Esophagus muscularis mucosa (tissue), 4 donors: ENCODE results near the gene PLEKHG3. TPM values are rescaled to one million over a fixed set of nuclear protein-coding genes. Genes with fewer than 3 reads are reported as not detected.

Source experiments
- DNase-seq: peaks from one replicate; pipeline ENCODE4 v3.0.0-alpha.2; 2017; ENCODE audit errors: extremely low spot score
- H3K27ac ChIP-seq, 4 donors: fragments of 200-600 bp; sonication (generic); replicated peaks in 1 of 4; 1 replicate in 3 of 4; 2 replicates in 1 of 4; pipeline ENCODE4 v1.5.1; 2016 to 2019; ENCODE audit warnings: mild to moderate bottlenecking in 1 of 4
- H3K27me3 ChIP-seq, 4 donors: fragments of 200-600 bp; sonication (generic); one replicate each; pipeline versions ENCODE4 v1.5.1 to v1.6.0; 2016 to 2019
- H3K36me3 ChIP-seq, 4 donors: fragments of 200-600 bp; sonication (generic); one replicate each; pipeline ENCODE4 v1.5.1; 2016 to 2019
- H3K4me1 ChIP-seq, 4 donors: fragments of 200-600 bp; sonication (generic); one replicate each; pipeline ENCODE4 v1.5.1; 2016 to 2019
- H3K4me3 ChIP-seq, 4 donors: fragments of 200-600 bp; sonication (generic); 1 replicate in 2 of 4; 2 replicates in 2 of 4; pipeline ENCODE4 v1.5.1; 2016 to 2019; ENCODE audit warnings: mild to moderate bottlenecking in 4 of 4, moderate library complexity in 1 of 4
- H3K9me3 ChIP-seq, 4 donors: fragments of 200-600 bp; sonication (generic); 1 replicate in 3 of 4; 2 replicates in 1 of 4; pipeline ENCODE4 v1.5.1; 2016 to 2019
- EP300 ChIP-seq: sonication (generic); formaldehyde crosslinking; IDR thresholded peaks from one replicate; pipeline ENCODE4 v1.6.1; 2017; ENCODE audit warnings: antibody characterized with exemption
- POLR2A ChIP-seq: fragments of 450-650 bp; IDR thresholded peaks from one replicate; pipeline ENCODE4 v1.6.1; 2017; ENCODE audit warnings: antibody characterized with exemption, moderate library complexity, mild to moderate bottlenecking, low read depth
- POLR2AphosphoS5 ChIP-seq, 2 donors: sonication (generic); formaldehyde crosslinking; IDR thresholded peaks; one replicate each; pipeline ENCODE4 v1.6.1; 2017; ENCODE audit warnings: antibody characterized with exemption in 2 of 2
- WGBS: methylation state at CpG from one replicate; pipeline ENCODE4 v1.1.5; 2018; 5-methylcytosine and 5-hydroxymethylcytosine counted together
- intact Hi-C: fragments of 100-400 bp; cut with DNase I; formaldehyde crosslinking; loops from one replicate; pipeline ENCODE4 v1.15.1; 2023
- total RNA-seq, 4 donors: library from RNA; depleted of rRNA; stranded (reverse); fragments of >200 nt; gene quantifications; one replicate each; pipeline versions ENCODE4 v1.1.0 to v1.2.1, GENCODE V29; 2016
- TF ChIP-seq, protein P1 (sequence below), 3 experiments: fragments of 200-600 bp in 2 of 3; fragments of 450-650 bp in 1 of 3; sonication (generic) in 2 of 3; IDR thresholded peaks; one replicate each; pipeline ENCODE4 v1.5.1; 2017 to 2019; ENCODE audit warnings: antibody characterized with exemption in 3 of 3, mild to moderate bottlenecking in 2 of 3, moderate library complexity in 1 of 3

PLEKHG3 gene
- total RNA-seq, 4 donors from 2014 or later: 21.7 to 66.7 (median 35.1) TPM

DNA sequence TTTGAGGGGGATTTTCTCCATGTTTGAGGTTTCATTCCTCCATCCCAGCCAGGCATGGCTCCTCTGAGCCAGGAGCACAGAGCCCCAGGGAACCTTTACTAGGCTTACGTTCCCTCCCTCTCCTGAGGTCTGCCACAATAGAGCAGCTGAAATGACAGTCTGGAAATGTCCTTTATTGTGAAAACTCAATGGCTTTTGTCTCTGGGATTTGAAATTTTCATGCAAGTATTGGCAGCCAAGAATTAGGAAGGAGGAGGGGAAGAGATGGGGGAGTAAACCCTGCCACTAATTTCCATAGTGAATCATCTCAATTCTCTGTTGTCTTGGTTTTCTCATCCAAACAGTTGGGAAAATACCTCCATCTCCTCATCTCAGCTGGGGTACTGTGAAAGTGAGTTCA lies 2.6 kb upstream of the PLEKHG3 start:
- H3K9me3 ChIP-seq: no peaks in the 10 kb centered on the region
- H3K27me3 ChIP-seq: no peaks in the 10 kb centered on the region
- DNase-seq: no peak
- H3K36me3 ChIP-seq: no peaks in the 10 kb centered on the region
- no peak overlapping the region for H3K4me3 ChIP-seq
- peaks cover 20 to 56% (median 40%) of the 10 kb centered on the region in 4 donors for H3K4me1 ChIP-seq
- no peak overlapping the region for H3K27ac ChIP-seq
- TF ChIP-seq POLR2AphosphoS5 (IDR thresholded peaks at IDR 0.05) (no peak), POLR2A (no peak)
- 73% methylated on average over 1 of the region's 1 CpG for WGBS
- intact Hi-C loops: no loop called here

DNA sequence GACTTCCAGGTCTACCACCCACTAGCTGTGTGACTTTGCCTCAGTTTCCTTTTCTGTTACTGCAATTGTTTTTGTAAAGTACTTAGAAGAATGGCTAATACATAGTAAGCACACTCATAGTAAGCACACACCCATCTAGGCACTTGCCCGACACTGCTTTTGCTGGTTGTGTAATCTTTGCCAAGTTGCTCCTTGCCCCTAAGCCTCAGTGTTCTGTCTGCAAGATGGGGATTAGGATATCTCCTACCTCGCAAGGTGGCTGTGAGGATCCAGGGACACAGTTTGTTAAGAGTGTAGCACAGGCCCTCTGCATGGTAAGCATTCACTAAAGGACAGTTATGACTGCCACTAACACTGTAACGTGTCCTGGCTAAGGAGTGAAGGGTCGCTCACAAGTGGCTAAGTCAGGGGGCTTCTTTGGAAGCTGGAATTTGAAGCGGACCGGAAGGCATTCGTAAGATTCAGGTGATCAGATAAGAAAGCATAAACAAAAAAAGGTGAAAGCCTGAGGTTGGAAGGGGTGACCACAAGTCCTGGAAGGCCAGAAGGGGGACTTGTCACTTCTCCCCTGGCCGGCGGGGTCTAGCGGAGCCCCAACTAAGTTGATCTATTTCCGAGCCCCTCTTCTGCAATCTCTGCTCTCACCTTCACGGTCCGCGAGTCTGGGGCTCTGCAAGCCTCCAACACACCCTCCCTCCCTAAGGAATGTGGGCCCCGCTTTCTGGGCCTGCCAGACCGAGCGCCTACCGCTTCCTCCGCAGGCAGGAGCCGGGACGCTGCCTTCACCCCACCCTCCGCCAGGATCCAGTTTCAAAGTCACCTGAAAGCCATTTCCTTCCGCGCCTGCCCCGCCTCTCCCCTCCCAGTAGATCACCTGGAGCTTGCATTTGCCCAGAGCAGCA lies 1.5 kb upstream of the PLEKHG3 start:
- Histone ChIP-seq H3K4me3 (no peak overlapping the region), H3K9me3 (no peaks in the 10 kb centered on the region), H3K4me1 (peaks cover 30 to 56% (median 45%) of the 10 kb centered on the region in 4 donors), H3K36me3 (no peaks in the 10 kb centered on the region), H3K27ac (peak overlapping the region in 1 of 4 donors; percentile 86), H3K27me3 (no peaks in the 10 kb centered on the region)
- WGBS: 83% methylated on average over 25 of the region's 25 CpGs
- no peak for DNase-seq
- no peak for TF ChIP-seq POLR2AphosphoS5 (IDR thresholded peaks at IDR 0.05)
- TF ChIP-seq, protein P1, sequence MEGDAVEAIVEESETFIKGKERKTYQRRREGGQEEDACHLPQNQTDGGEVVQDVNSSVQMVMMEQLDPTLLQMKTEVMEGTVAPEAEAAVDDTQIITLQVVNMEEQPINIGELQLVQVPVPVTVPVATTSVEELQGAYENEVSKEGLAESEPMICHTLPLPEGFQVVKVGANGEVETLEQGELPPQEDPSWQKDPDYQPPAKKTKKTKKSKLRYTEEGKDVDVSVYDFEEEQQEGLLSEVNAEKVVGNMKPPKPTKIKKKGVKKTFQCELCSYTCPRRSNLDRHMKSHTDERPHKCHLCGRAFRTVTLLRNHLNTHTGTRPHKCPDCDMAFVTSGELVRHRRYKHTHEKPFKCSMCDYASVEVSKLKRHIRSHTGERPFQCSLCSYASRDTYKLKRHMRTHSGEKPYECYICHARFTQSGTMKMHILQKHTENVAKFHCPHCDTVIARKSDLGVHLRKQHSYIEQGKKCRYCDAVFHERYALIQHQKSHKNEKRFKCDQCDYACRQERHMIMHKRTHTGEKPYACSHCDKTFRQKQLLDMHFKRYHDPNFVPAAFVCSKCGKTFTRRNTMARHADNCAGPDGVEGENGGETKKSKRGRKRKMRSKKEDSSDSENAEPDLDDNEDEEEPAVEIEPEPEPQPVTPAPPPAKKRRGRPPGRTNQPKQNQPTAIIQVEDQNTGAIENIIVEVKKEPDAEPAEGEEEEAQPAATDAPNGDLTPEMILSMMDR (IDR thresholded peaks at IDR 0.05): no peak
- TF ChIP-seq POLR2A: no peak
- TF ChIP-seq EP300: no peak
- intact Hi-C loops: no loop called here

DNA sequence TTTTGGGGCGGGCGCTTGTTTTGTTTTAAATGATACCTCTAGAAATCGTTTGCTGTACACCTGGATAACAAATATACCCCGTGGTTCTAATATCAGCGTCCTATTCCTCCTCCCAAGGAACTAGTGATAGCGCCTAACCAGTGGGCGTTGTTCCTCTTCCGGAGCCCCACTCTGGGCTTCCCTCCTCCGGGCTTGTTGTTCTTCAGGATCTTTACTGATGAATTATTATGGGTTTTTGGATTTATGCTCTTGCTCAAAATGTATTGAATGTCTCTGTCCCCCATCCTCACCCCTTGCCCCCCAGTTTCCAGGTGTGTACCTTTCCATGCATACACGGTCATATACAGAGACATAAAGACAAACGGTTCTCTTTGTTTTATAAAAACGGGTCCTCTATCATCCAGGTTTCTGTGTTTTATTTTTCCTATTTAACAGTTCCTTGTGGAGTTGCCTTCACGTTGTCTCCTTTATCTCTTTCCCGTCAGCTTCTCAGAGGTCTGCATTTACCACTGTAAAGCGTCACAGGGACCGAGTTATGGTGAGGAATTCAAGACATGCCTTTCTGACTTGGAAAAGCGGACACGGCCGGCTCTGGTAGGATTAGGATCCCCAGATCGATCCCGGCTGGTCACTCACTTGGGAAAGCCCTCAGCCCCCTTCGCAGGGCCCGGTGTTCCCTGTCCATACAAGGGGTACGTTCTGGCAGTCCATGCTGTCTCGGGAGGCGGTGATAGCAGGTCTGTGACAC lies 655 bp upstream of the PLEKHG3 start:
- H3K27me3 ChIP-seq: no peaks in the 10 kb centered on the region
- no peaks in the 10 kb centered on the region for H3K9me3 ChIP-seq
- DNase-seq: no peak
- TF ChIP-seq POLR2AphosphoS5 (IDR thresholded peaks at IDR 0.05) (no peak), POLR2A (no peak), EP300 (no peak)
- TF ChIP-seq, protein P1 (IDR thresholded peaks at IDR 0.05): no peak
- H3K36me3 ChIP-seq: no peaks in the 10 kb centered on the region
- peak overlapping the region; percentile 86 to 91 (median 88) for H3K27ac ChIP-seq
- H3K4me3 ChIP-seq: peak overlapping the region; percentile 74 to 87 (median 84)
- WGBS: 32% methylated on average over 24 of the region's 26 CpGs
- H3K4me1 ChIP-seq: peaks cover 36 to 61% (median 49%) of the 10 kb centered on the region in 4 donors
- intact Hi-C loops: no loop called here

DNA sequence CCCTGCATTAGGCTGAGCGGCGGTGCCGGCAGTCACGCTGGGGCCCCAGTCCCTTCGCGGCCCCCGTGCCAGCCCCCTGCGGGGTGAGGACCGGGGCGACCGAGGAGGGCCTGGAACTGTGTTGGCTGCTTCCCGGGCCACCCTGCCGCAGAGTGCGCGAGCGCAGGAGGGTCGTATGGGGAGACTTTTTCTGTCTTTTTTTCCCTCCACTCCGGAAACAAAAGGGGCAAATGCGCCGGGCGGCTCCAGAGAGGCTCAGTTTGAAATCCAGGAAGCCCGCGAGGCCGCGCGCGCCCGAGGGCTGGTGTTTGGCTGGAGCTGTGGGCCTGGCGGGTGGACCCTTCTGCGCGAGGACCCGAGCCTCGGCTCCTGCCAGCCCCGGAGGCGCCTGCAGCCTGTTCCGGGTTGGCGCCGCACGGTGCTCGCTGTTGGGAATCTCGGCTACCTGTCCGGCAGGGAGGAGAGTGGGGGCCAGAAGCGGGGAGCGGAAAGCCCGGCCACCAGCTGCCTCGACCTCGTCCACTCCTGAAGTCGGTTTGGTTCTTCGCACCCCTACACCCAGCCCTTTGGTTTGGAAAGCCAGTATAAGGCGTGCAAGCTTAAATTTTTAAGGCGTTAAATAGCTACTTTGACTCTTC lies 638 bp downstream of the PLEKHG3 start:
- no peak for TF ChIP-seq POLR2A
- no peak for TF ChIP-seq EP300
- TF ChIP-seq POLR2AphosphoS5 (IDR thresholded peaks at IDR 0.05): no peak
- TF ChIP-seq, protein P1 (IDR thresholded peaks at IDR 0.05): no peak
- H3K9me3 ChIP-seq: no peaks in the 10 kb centered on the region
- no peak for DNase-seq
- no peaks in the 10 kb centered on the region for H3K36me3 ChIP-seq
- WGBS: 1% methylated on average over 18 of the region's 51 CpGs
- H3K4me3 ChIP-seq: peak overlapping the region; percentile 74 to 87 (median 84)
- no peaks in the 10 kb centered on the region for H3K27me3 ChIP-seq
- intact Hi-C loops: no loop called here
- H3K27ac ChIP-seq: peak overlapping the region; percentile 86 to 91 (median 88)
- peaks cover 45 to 70% (median 62%) of the 10 kb centered on the region in 4 donors for H3K4me1 ChIP-seq
